Measurements from ENCODE around the gene KIF5A.

Gene KIF5A

GRCh38 chr12:57628280-57629191, 78.7 kb downstream of the KIF5A start:
- DNase-seq (ENCODE audit: low read depth in 1 of 2, low spot score in 1 of 2): no peak

GRCh38 chr12:57629897-57630471, 80.1 kb downstream of the KIF5A start:
- DNase-seq (ENCODE audit: low read depth in 1 of 2, low spot score in 1 of 2): no peak

GRCh38 chr12:57630891-57631433, 81.1 kb downstream of the KIF5A start:
- no peak for DNase-seq (ENCODE audit: low read depth in 1 of 2, low spot score in 1 of 2)

- no peak for DNase-seq (ENCODE audit: low read depth in 1 of 2, low spot score in 1 of 2)
Observed at GRCh38 chr12:57631566-57632072, 81.8 kb downstream of the KIF5A start.

GRCh38 chr12:57632073-57632957, 82.5 kb downstream of the KIF5A start:
- no peak for DNase-seq (ENCODE audit: low read depth in 1 of 2, low spot score in 1 of 2)

- peak in 1 of 2 donors; percentile 39 for DNase-seq (ENCODE audit: low read depth in 1 of 2, low spot score in 1 of 2)
Observed at GRCh38 chr12:57632958-57633840, 83.4 kb downstream of the KIF5A start, which contains the start of gene B4GALNT1. Gene B4GALNT1, minus strand, starts transcription at chr12:57633201. Its CDS starts 1,069 bp downstream, at chr12:57632132.

All from activated CD4-positive, alpha-beta T cell treated with anti-CD3 and anti-CD28 coated beads, Interleukin-2, amount 50 U/mL, for 24 hours (primary cell).